SK-MEL-5 (cell line): ENCODE measurements around the gene TYW3. TPM values are rescaled to one million over a fixed set of nuclear protein-coding genes. Genes with fewer than 3 reads are reported as not detected.
"Not testable (repeated sequence)": the region's sequence is repeated elsewhere in the genome, so short reads cannot be mapped to it uniquely, and the experiment has no call there.

Experiments
- DNase-seq: peaks from one replicate; pipeline ENCODE4 v3.0.0-alpha.2; 2016; ENCODE audit warnings: low read depth, low spot score
- in situ Hi-C: cut with HindIII; loops from 2 replicates; pipeline ENCODE4 v1.10.0; 2016; ENCODE audit warnings: low sequenced_read_pairs, high pct_unique_total_duplicates, low pct_unique_long_range_greater_than_20kb
- total RNA-seq: library from RNA; depleted of rRNA; stranded (reverse); fragments of >200 nt; shearing (Covaris generic); gene quantifications from 2 replicates; pipeline ENCODE4 v1.2.3, GENCODE V29; 2014

Gene TYW3
- total RNA-seq, 1 experiment from 2014 or later, result 30.5 TPM

GRCh38 chr1:74717626-74718025, 15.3 kb upstream of the TYW3 start:
- in situ Hi-C loops, result no loop called here
- no peak for DNase-seq

- no peak for DNase-seq
- in situ Hi-C loops, result no loop called here
Observed at GRCh38 chr1:74726063-74726462, 6.9 kb upstream of the TYW3 start.

GRCh38 chr1:74728736-74729135, 4.2 kb upstream of the TYW3 start:
- in situ Hi-C loops, result no loop called here
- DNase-seq, result no peak

- in situ Hi-C loops, result no loop called here
- DNase-seq, result no peak
Observed at GRCh38 chr1:74729741-74730478, 3.0 kb upstream of the TYW3 start.

GRCh38 chr1:74731399-74732052, 1.4 kb upstream of the TYW3 start:
- in situ Hi-C loops, result no loop called here
- no peak for DNase-seq

GRCh38 chr1:74732071-74732946, 643 bp upstream of the TYW3 start:
- DNase-seq, in situ Hi-C loops: not testable (repeated sequence)

- in situ Hi-C loops, result no loop called here
- peak; percentile 70 for DNase-seq
Observed at GRCh38 chr1:74733604-74734484, 892 bp downstream of the TYW3 start.

- no peak for DNase-seq
- in situ Hi-C loops, result no loop called here
Observed at GRCh38 chr1:74737333-74737732, 4.4 kb downstream of the TYW3 start.

GRCh38 chr1:74740307-74740980, 7.5 kb downstream of the TYW3 start:
- DNase-seq, in situ Hi-C loops: not testable (repeated sequence)

- DNase-seq, in situ Hi-C loops: not testable (repeated sequence)
Observed at GRCh38 chr1:74745247-74745646, 12.3 kb downstream of the TYW3 start.

- in situ Hi-C loops, result no loop called here
- DNase-seq, result no peak
Observed at GRCh38 chr1:74748960-74749359, 16.0 kb downstream of the TYW3 start.

- in situ Hi-C loops, result no loop called here
- peak; percentile 45 for DNase-seq
Observed at GRCh38 chr1:74753104-74753503, 20.2 kb downstream of the TYW3 start.

- in situ Hi-C loops, result no loop called here
- no peak for DNase-seq
Observed at GRCh38 chr1:74755475-74755874, 22.5 kb downstream of the TYW3 start.

- DNase-seq, in situ Hi-C loops: not testable (repeated sequence)
Observed at GRCh38 chr1:74756650-74757049, 23.7 kb downstream of the TYW3 start.

GRCh38 chr1:74763807-74764206, 30.9 kb downstream of the TYW3 start:
- in situ Hi-C loops, result no loop called here
- DNase-seq, result no peak

GRCh38 chr1:74766579-74766978, 33.6 kb downstream of the TYW3 start:
- DNase-seq, result no peak
- in situ Hi-C loops, result no loop called here

GRCh38 chr1:74767490-74767889, 34.5 kb downstream of the TYW3 start:
- in situ Hi-C loops, result no loop called here
- DNase-seq, result peak; percentile 73
